Retina (tissue), 1 donor: ENCODE results near the gene FOXA1.

Experiments used
- DNase-seq: peaks from one replicate; pipeline ENCODE4 v3.0.0-alpha.2; 2016

FOXA1 gene

GRCh38 chr14:37594971-37595808 is at the start of gene FOXA1, which contains the start of gene TTC6:
Gene FOXA1, minus strand, starts transcription at chr14:37595249. Its CDS starts 277 bp downstream, at chr14:37594972.
Gene TTC6, plus strand, starts transcription at chr14:37595629. Its CDS starts 26,436 bp downstream, at chr14:37622065.
- DNase-seq = no peak

DNA sequence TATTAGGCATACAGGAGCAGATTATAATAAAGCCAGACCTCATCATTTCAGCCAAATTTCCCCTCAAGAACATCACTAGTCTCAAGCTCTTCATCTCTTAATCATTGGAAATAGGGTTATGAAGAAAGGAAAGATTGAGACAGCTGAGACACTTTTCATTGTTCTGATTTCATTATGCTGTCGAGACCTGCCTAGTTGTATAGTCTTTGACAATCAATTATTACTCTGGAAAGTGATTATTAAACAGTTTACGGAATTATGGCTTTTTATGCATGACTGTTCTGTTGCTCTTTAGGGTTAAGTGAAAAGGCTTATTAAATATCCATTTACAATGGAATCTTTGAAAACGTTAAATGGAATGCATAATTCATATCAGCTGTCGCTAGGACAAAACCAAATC is 48.7 kb upstream of the FOXA1 start:
- DNase-seq = no peak

DNA sequence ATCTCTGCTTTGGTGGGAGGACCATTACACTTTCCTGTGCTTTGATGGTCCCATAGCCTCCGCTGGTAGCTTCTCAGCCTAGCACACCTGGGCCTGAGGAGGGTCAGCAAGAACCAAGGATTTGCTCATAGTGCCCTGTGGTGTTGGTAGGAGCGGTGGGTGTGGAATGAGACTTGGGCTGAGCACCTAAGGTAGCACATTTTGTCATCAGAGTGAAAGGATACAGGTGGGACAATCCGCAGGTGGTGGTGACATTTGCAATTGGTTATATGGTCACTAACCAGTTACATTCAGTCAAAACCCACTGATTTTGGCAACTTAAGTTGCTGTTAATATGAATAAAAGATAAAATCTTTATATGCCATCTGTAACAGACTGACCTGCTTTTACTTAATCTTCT is 47.1 kb upstream of the FOXA1 start:
- DNase-seq = no peak

GRCh38 chr14:37641117-37641516 is 46.1 kb upstream of the FOXA1 start:
- no peak for DNase-seq

DNA sequence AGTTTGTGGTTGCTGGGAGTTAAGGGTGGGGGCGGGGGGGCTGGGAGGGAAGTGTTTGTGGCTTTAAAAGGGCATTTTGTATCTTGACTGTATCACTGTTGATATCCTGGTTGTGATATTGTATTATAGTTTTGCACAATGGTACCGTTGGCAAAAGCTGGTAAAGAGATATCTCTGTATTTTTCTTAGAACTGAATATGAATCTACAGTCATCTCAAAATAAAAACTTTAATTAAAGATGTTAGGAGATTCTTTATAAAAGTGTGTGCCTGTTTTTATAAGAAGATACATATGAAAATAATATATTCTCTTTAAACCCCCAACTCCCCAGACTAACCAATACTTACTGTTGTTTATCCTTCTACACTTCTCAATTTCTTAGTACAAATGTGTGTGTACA is 43.5 kb upstream of the FOXA1 start:
- DNase-seq = no peak

DNA sequence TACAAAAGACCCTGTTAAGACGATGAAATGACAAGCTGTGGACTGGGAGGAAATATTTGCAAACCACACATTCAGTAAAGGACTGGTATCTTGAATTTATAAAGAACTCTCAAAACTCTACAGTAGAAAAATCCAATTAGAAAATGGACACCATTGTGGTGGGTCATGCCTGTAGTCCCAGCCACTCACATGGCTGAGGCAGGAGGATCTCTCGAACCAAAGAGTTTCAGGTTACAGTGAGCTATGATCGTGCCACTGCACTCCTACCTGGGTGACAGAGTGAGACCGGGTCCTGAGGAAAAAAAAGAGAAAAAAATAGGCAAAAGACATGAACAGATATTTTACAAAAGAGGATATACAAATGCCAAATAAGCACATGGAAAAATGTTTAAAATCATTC is 42.3 kb upstream of the FOXA1 start:
- DNase-seq = no peak

- no peak for DNase-seq
These were observed 30.8 kb upstream of the FOXA1 start for GRCh38 chr14:37625597-37626595.

DNA sequence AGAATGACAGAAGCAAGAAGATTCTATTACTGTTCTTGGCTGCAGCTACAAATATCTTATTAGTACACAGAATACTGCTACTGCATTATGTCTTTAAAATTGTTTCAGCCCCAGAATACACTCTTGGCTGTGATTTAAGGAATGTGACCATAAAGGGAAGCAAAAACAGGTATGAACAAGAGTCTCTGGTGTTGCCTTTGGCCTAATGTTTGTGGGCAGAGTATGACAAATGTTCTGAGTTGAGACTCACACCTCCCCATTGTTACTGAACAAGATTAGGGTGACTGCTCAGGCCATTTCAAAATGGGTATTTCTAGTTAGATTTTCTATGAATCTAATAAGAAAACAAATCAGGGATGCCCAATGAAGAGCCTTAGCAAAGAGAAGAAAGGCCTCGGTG is 28.9 kb upstream of the FOXA1 start:
- no peak for DNase-seq

DNA sequence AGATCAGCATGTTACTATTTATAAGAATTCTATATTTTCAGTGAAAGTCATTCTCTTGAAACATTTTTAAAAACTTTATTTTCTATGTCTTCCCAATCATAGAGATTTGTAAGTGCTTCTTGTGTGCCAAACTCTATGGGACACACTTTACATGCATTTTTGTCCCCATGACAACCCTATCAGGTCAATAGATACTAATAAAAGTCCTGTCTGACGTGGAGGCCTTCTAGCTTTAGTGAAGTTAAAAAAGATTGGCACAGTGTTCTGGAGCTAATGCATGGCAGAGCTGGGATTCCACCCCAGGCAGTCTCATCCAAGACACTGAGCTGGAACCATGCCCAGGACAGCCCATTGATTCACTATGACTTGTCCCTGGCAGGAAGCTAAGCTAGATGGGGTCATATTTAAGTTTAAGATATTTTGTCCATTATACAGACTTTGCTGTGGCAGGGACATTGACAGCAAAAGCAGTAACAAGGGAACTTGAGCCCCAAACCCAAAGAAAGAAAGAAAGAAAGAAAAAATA is 28.4 kb upstream of the FOXA1 start:
- no peak for DNase-seq

GRCh38 chr14:37622231-37622923 is 27.3 kb upstream of the FOXA1 start:
- peak; percentile 89 for DNase-seq

GRCh38 chr14:37620856-37621255 is 25.8 kb upstream of the FOXA1 start:
- DNase-seq = no peak

DNA sequence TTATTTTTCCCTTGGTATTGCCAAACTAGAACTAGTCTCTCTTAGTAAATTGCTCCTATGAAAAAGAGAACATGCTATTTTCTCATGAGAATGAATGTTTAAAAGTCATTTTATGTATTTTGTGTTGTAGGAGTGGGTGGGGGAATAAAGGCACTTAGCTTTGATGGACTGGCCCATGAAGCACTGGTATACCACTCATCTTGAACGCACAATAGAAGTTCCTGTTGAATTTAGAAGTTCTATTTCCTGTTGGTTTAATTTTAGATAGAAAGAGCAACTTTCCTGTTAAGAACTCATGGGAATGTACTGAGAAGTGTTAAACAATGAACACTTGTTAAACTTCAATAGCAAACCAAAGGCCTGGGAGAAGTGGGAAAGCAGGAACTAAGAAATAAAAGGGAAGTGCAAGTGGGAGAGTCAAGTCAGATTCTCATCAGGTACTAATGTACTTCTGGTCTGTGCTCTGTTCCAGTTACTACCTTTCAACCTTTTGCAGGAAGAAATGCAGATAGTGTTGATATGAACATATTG is 23.5 kb upstream of the FOXA1 start:
- no peak for DNase-seq

DNA sequence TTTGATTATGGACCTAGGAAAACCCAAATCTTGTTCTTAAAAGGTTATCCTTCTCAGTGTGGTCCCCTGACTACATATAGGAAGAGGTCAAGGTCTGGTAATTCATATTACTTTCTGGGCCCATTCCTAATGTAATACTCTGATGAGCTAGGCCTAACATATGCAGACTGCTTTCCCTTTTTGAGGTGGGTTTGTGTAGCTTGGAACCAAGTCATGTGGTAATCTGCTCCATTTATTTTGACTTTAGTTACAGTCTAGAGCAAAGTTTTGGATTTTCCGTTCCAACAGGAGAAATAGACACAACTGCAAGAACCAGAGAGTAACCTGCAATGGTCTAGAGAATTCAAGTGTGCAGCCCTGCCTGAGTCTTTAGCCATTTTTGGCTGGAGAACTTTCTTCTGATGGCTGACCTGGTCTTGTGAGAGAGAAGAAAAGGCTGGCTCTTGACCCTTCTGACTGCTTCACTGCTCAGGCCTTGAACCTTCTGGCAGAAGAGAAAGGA is 22.9 kb upstream of the FOXA1 start:
- DNase-seq = no peak

DNA sequence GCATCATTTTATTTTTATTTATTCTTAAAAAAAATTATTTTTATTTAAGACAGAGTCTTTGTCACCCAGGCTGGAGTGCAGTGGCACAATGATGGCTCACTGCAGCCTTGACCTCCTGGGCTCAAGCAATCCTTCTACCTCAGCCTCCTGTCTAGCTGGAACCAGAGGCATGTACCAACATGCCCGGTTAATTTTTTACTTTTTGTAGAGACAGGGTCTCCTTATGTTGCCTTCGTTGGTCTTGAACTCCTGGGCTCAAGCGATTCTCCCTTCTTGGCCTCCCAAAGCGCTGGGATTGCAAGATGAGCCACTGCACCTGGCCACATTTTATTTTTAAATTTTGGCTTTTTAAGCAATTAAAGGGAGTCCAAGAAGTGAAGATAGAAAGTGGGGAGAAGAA is 21.8 kb upstream of the FOXA1 start:
- DNase-seq = no peak

DNA sequence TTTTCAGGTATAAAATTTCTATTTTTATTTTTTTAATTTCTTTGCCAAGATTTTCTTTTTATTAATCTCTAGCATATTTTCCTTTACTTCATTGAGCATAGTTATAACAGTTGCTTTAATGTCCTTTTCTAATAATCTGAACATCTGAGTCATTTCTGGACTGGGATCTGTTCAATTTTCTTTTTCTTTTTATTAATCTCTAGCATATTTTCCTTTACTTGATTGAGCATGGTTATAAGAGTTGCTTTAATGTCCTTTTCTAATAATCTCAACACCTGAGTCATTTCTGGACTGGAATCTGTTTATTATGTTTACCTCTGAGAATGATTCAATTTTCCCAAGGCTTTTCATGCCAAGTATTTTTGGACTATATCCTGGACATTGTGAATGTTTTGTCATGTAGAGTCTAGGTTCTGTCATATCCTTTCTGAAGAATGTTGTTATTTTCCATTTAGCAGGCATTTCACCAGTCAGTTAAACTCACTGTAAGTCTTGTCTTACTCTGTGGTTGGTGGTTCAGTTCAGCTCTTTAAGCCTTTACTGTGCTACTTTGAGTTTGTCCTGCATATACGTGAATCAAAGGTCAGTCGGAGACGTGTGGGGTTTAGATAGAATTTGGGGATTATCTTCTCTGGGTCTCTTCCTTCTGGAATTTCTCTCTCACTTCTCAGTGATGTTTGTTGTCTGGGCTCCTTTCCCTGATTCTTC is 20.7 kb upstream of the FOXA1 start:
- DNase-seq = no peak

DNA sequence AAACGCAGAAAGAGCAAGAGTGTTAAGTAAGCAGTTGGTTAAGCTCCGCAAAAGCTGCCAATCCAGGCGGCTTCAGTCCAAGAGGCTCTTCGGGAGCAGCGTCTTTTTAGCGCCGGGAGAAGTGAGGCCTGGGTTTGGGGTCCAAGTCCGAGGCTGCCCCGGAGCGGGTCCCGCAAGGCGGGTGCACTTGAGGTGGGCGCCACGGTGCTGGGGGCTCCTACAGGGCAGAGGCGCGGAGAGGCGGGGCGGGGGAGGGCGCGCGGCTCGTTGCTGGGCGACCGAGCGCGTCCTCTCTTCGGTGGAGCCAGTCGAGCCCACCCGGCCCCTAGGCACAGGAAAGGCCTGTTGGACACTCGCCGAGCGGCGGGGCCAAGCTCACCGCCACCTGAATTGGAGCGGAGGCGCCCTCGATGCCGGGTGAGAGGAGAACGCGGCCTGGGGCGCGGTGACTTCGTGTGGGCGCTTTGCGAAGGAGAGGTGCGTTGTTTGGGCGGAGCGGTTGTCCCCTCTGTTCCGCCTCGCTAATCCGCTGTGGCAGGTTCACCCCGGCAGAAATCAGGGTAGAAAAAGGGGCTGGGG is 16.0 kb upstream of the FOXA1 start:
- peak; percentile 79 for DNase-seq

GRCh38 chr14:37608649-37609048 is 13.6 kb upstream of the FOXA1 start:
- no peak for DNase-seq

DNA sequence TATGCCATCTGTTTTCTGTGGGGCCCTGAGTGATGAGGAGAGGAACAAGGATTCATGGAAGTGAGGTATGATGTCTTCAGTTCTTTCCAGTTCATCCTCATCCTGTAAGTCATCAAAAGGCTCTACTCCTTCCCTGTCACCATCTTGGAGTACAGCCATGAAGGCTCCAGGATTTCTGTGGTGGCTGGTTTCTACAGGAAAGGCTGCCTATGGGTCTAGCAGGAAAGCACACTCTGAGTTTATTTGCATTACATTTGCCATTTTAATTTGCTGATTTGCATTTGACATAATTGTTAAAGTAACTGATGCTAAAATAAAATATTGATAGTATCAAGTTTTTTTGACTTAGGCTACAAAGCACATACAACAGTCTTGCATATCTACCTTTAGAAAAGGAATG is 11.6 kb upstream of the FOXA1 start:
- DNase-seq = no peak

DNA sequence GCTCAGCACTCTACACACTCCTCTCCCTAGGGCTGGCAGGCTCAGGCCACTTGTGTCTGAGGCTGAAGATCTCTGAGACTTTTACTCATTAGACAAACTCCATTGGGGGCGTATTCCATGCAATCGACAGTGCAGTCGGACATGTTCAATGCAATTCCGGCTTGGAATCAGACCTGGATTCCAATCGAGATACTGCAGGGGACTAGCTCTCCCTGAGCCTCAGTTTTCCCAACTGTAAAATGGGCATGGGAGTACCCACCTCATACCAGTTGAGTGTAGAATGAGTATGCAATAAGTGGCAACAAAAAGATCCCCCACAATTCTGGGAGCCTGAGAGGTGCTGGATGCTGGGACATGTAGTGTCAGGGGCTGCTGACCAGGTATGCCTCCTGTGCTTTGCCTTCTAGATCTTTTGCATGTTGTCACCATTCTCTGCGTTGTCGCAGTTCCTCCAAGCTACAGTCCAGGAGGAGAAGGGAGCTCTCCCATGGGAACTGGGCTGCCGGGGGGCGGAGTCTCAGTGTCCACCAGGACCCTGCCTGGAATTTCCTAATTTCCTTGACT is 8.7 kb upstream of the FOXA1 start:
- no peak for DNase-seq

- DNase-seq = no peak
These were observed 7.8 kb upstream of the FOXA1 start for GRCh38 chr14:37602605-37603453.
